Common myeloid progenitor, CD34-positive (primary cell): ENCODE measurements around the gene CALML6.
"Not testable (repeated sequence)": the region's sequence is repeated elsewhere in the genome, so short reads cannot be mapped to it uniquely, and the experiment has no call there.

Experiments used
- CTCF ChIA-PET: fragments of 350-600 bp; sonication (Branson Sonifier 250); formaldehyde crosslinking; loops from one replicate; lab custom pipeline; 2021; ENCODE audit warnings: antibody characterized with exemption; lab: Charles Lee
- POLR2A ChIA-PET: fragments of 350-600 bp; sonication (Branson Sonifier 250); formaldehyde crosslinking; loops from one replicate; lab custom pipeline; 2021; ENCODE audit warnings: antibody characterized with exemption; lab: Charles Lee
- DNase-seq, 3 donors: peaks; one replicate each; pipeline versions ENCODE4 v3.0.0 to v3.0.0-alpha.2; 2013
- H3K27ac ChIP-seq, 2 experiments: 1 replicate in 1 of 2; 2 replicates in 1 of 2; pipeline ENCODE4 v1.7.0; 2013; ENCODE audit warnings: inconsistent platforms in 2 of 2, low read length in 2 of 2, mild to moderate bottlenecking in 2 of 2, low read depth in 1 of 2, moderate library complexity in 1 of 2; ENCODE audit not compliant: severe bottlenecking in 2 of 2, insufficient read depth in 1 of 2, poor library complexity in 1 of 2
- H3K27me3 ChIP-seq, 5 experiments: replicated peaks in 2 of 5; 1 replicate in 3 of 5; 2 replicates in 2 of 5; pipeline versions ENCODE4 v1.6.1 to v1.7.0; 2013; ENCODE audit warnings: low read length in 4 of 5, mild to moderate bottlenecking in 2 of 5, moderate library complexity in 2 of 5, inconsistent platforms in 1 of 5; ENCODE audit not compliant: insufficient read depth in 5 of 5, control insufficient read depth in 4 of 5
- H3K36me3 ChIP-seq, 4 experiments: 1 replicate in 2 of 4; 2 replicates in 2 of 4; pipeline versions ENCODE4 v1.6.1 to v1.7.0; 2013; ENCODE audit warnings: low read length in 3 of 4, control low read depth in 1 of 4, mild to moderate bottlenecking in 1 of 4; ENCODE audit not compliant: control insufficient read depth in 4 of 4, insufficient read depth in 4 of 4
- H3K4me1 ChIP-seq, 4 experiments: 1 replicate in 3 of 4; 2 replicates in 1 of 4; pipeline versions ENCODE4 v1.6.1 to v1.7.1; 2013; ENCODE audit warnings: low read length in 3 of 4, mild to moderate bottlenecking in 3 of 4, control low read depth in 1 of 4, inconsistent platforms in 1 of 4, moderate library complexity in 1 of 4; ENCODE audit not compliant: control insufficient read depth in 4 of 4, insufficient read depth in 4 of 4; ENCODE audit errors: control extremely low read depth in 1 of 4
- H3K4me3 ChIP-seq, 7 experiments: 1 replicate in 4 of 7; 2 replicates in 3 of 7; pipeline versions ENCODE4 v1.5.1 to v1.7.0; 2013; ENCODE audit warnings: mild to moderate bottlenecking in 7 of 7, low read length in 6 of 7, moderate library complexity in 6 of 7, inconsistent platforms in 2 of 7, low read depth in 2 of 7, control low read depth in 1 of 7; ENCODE audit not compliant: insufficient read depth in 4 of 7, control insufficient read depth in 1 of 7; ENCODE audit errors: extremely low read depth in 1 of 7
- H3K9me3 ChIP-seq, 5 experiments: 1 replicate in 4 of 5; 2 replicates in 1 of 5; pipeline versions ENCODE4 v1.6.1 to v1.7.1; 2013; ENCODE audit warnings: low read length in 4 of 5, mild to moderate bottlenecking in 2 of 5, inconsistent platforms in 1 of 5, low read depth in 1 of 5, moderate library complexity in 1 of 5; ENCODE audit not compliant: control insufficient read depth in 4 of 5, insufficient read depth in 2 of 5; ENCODE audit errors: control extremely low read depth in 1 of 5
- WGBS: methylation state at CpG from one replicate; pipeline ENCODE4 v1.1.5; 2013; ENCODE audit not compliant: insufficient coverage; 5-methylcytosine and 5-hydroxymethylcytosine counted together

CALML6 gene

GRCh38 chr1:1929639-1930545 is 14.8 kb downstream of the CALML6 start:
- H3K9me3 ChIP-seq: peaks cover 0 to 5% (median 0%) of the 10 kb centered on the region in 5 experiments
- H3K27ac ChIP-seq: no peak overlapping the region
- 92% methylated on average over 26 of the region's 38 CpGs for WGBS
- no peak for DNase-seq
- ChIA-PET POLR2A (interaction anchor here (0.6 kb wide), 1 partner anchor 131 kb away, joined by 3 read pairs; no protein-coding TSS in a partner anchor), CTCF (interaction anchor here (1.9 to 2.0 kb wide), 2 partner anchors 11 to 13 kb away, joined by 6 to 7 read pairs; no protein-coding TSS in a partner anchor)
- peaks cover 0 to 3% (median 0%) of the 10 kb centered on the region in 5 experiments for H3K27me3 ChIP-seq
- H3K4me3 ChIP-seq: no peak overlapping the region
- no peaks in the 10 kb centered on the region for H3K36me3 ChIP-seq
- H3K4me1 ChIP-seq: no peaks in the 10 kb centered on the region

GRCh38 chr1:1934848-1935247 is 19.8 kb downstream of the CALML6 start:
- CTCF ChIA-PET, H3K27me3 ChIP-seq, H3K9me3 ChIP-seq, DNase-seq, H3K4me3 ChIP-seq, H3K27ac ChIP-seq, H3K36me3 ChIP-seq, H3K4me1 ChIP-seq, POLR2A ChIA-PET: not testable (repeated sequence)
- 97% methylated on average over 16 of the region's 21 CpGs for WGBS

GRCh38 chr1:1937061-1937460 is 22.0 kb downstream of the CALML6 start:
- ChIA-PET POLR2A (no interaction called here), CTCF (no interaction called here)
- DNase-seq: no peak
- H3K27me3 ChIP-seq: peaks cover 0 to 12% (median 2%) of the 10 kb centered on the region in 5 experiments
- no peak overlapping the region for H3K4me3 ChIP-seq
- WGBS: 88% methylated on average over 15 of the region's 15 CpGs
- H3K36me3 ChIP-seq: no peaks in the 10 kb centered on the region
- no peak overlapping the region for H3K27ac ChIP-seq
- no peaks in the 10 kb centered on the region for H3K4me1 ChIP-seq
- H3K9me3 ChIP-seq: peaks cover 0 to 5% (median 0%) of the 10 kb centered on the region in 5 experiments

- H3K9me3 ChIP-seq: peaks cover 0 to 5% (median 0%) of the 10 kb centered on the region in 5 experiments
- no peak for DNase-seq
- POLR2A ChIA-PET: no interaction called here
- H3K27me3 ChIP-seq: peaks cover 0 to 12% (median 2%) of the 10 kb centered on the region in 5 experiments
- H3K4me1 ChIP-seq: no peaks in the 10 kb centered on the region
- CTCF ChIA-PET: no interaction called here
- H3K27ac ChIP-seq: no peak overlapping the region
- no peaks in the 10 kb centered on the region for H3K36me3 ChIP-seq
- 81% methylated on average over 16 of the region's 16 CpGs for WGBS
- no peak overlapping the region for H3K4me3 ChIP-seq
Measured at GRCh38 chr1:1937549-1938275, 22.7 kb downstream of the CALML6 start.

GRCh38 chr1:1938276-1938573 is 23.2 kb downstream of the CALML6 start:
- Histone ChIP-seq H3K27ac (no peak overlapping the region), H3K9me3 (peaks cover 0 to 5% (median 0%) of the 10 kb centered on the region in 5 experiments), H3K27me3 (peaks cover 0 to 12% (median 2%) of the 10 kb centered on the region in 5 experiments), H3K4me1 (no peaks in the 10 kb centered on the region), H3K4me3 (no peak overlapping the region), H3K36me3 (no peaks in the 10 kb centered on the region)
- ChIA-PET CTCF (no interaction called here), POLR2A (no interaction called here)
- no peak for DNase-seq
- 87% methylated on average over 6 of the region's 6 CpGs for WGBS

GRCh38 chr1:1938613-1939295 is 23.7 kb downstream of the CALML6 start:
- no peak for DNase-seq
- H3K27ac ChIP-seq: no peak overlapping the region
- no peak overlapping the region for H3K4me3 ChIP-seq
- no peaks in the 10 kb centered on the region for H3K4me1 ChIP-seq
- 91% methylated on average over 23 of the region's 24 CpGs for WGBS
- H3K9me3 ChIP-seq: peaks cover 0 to 5% (median 0%) of the 10 kb centered on the region in 5 experiments
- H3K27me3 ChIP-seq: peaks cover 0 to 12% (median 2%) of the 10 kb centered on the region in 5 experiments
- CTCF ChIA-PET: interaction anchor here (7.0 kb wide), 1 partner anchor 106 kb away, joined by 64 read pairs; no protein-coding TSS in a partner anchor
- POLR2A ChIA-PET: no interaction called here
- no peaks in the 10 kb centered on the region for H3K36me3 ChIP-seq
